ENCODE measurements around the gene DPP6.
A peak's percentile ranks its signal among the peaks of the same experiment; 100 is the strongest.

The DPP6 gene

GRCh38 chr7:154475864-154476263, 423.7 kb downstream of the DPP6 start:
- DNase-seq, result no peak

DNA sequence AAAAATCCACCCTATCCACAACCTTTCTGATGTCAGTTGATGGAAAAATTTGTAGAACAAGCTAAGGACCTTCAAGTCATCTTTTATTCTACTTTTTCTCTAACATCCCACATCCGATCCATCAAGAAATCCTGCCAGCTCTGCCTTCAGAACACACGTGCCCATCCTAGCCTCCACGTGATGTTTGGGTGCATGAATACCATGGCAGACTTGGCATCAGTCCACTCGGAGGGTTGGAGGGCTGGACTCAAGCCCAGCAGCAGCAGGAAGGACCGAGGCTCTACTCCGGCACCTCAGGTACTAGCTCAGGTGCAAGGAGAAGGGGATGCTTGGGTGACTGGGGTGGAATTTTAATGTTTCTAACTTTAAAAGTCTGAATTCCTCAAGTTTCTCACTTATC, 428.6 kb downstream of the DPP6 start:
- no peak for DNase-seq

- DNase-seq, result no peak
Measured at GRCh38 chr7:154482863-154483262, 430.7 kb downstream of the DPP6 start.

DNA sequence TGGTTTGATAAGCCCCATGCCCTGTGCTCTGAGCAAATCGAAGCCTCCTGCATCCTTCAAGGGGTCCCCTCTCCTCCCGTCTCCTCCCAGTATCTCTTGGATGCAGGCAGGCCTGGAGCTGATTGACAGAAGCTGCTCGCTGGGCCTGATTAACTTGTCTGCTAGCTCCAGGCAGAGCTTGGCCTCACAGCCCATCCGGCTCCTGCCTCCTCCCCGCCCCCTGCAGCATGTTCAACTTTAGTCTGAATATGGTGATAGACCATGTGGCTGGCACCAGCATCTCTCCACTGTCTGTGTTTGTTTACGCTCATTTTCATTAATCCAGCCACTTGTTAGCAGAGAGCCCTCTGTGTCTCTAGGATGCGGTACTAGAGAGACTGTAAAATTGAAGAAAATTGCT, 432.2 kb downstream of the DPP6 start:
- no peak for DNase-seq

GRCh38 chr7:154484943-154485342, 432.7 kb downstream of the DPP6 start:
- no peak for DNase-seq

GRCh38 chr7:154489897-154490296, 437.7 kb downstream of the DPP6 start:
- no peak for DNase-seq

GRCh38 chr7:154493594-154493993, 441.4 kb downstream of the DPP6 start:
- no peak for DNase-seq

DNA sequence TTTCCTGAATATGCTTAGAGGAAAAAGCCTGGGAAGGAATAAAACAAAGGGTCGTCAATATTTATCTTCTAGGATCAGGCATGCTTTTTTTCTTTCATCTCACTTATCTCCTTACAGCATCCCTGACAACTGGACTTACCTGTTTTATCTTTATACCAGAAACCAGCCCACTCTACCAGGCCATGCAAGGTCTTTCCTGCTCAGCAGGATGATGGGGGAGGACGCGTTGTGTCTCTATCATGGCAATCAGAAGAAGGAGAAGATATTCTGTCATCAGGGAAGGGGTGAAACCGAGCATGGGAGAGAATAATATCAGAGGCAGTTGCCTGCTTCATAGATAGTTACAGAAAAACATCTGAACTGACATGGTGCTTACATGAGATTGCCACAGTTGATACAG, 445.6 kb downstream of the DPP6 start:
- no peak for DNase-seq

DNA sequence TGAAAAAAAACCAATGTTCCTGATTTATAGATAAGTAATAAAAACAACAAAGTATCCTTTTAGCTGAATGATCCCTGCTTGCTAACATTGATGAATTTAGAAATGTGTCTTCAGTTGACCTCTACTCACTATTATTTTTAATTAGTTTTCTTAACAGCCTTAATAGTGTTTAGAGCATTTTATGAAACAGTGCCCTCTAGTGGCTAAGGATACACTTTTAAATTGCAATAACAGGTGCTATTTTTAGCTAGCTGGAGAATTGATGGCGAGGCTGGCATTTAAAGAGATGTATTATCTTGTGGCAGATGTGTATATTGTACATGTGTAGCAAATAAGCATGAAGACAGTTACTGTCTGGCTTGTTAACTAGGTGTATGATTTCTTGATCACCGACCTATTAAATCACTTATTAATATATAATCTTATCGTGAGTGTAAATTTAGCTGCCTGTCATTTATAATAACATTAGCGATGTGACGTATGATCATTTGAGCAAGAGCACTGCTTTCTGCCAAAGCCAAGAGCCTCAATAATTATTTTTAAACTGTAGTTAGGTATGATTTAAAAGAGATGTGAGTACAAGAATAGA, 451.9 kb downstream of the DPP6 start:
- peak; percentile 2 for DNase-seq

DNA sequence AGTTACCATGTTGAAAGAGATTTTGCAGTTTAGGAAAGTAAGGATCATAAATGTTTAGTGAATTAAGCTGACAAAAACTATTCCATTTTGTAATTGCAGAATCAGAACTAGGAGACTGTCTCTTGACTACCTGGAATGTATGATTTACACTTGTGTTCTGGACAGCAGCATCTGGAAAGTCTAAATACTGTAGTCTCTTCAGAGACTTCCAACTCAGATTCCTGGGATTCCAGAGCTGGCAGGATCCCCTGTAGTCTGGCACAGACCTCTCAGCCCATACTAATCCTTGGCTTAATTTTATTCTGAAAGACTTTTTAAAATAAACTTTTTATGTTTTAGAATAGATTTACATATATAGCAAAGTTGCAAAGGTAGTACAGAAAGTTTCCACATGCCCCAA, 452.7 kb downstream of the DPP6 start:
- no peak for DNase-seq

- no peak for DNase-seq
Measured at GRCh38 chr7:154505362-154505761, 453.2 kb downstream of the DPP6 start.

DNA sequence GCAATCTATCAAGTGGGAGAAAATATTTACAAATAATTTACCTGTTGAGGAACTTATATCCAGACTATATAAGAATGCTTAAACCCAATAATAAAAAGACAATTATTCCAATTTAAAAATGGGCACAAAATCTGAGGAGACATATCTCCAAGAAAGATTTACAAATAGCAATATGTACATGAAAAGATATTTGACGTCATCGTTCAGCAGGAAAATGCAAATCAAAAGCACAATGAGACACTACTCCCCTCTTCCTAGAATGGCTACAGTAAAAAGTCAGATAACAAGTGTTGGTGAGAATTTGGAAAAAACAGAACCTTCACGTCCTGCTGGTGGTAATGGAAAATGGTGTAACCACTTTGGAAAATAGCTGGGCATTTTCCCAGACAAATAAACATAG, 457.0 kb downstream of the DPP6 start:
- DNase-seq, result no peak

DNA sequence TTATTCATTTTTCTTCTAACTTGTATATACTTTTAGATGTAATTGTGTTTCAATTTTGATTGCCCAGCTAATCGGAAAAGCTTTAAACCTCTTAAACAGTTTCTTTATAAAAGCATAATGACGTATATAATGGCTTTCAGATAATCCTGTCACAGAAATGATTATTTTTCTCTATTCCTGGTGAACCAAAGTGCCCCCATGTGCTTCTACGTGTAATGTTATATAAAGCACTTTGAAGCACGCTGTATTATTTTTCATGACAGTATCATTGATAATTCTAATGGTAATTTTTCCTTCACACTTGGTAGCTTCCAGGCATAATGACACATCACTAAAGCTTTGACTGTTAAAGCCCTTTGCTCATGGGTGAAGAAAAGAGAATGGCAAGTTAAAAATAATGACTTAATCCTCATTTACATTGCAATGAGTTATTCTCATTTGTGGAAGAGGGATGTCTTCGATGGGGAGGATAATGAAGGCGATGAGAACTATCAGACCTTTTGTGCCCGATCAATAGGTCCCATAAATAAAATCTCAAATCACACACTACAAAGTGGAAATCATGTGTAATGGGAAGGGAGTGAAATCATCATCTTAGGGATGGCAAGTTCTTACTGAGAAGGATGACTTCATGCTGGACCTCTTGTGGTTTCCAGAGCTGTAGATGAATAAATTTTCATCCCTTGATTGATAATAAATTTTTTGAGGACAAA, 460.1 kb downstream of the DPP6 start:
- DNase-seq, result no peak

GRCh38 chr7:154517768-154518167, 465.6 kb downstream of the DPP6 start:
- no peak for DNase-seq

DNA sequence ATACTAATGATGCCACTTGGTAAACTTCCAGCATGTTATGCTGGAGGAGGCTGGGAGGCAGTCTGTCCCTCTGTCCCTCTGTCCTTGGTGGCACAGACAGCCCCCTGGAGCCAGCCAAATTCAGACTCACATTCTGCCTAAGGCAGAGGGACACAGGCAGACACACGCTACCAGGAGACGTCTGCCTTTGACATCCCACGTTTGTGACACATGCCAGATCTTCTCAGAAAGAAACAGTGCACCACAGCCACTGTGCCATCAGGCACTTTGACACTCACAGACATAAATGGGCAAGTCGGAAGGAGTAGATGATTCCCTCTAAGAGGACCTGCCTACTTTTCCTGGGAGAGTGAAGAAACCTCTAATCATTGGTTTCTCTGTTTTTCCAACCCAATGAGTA, 467.0 kb downstream of the DPP6 start:
- no peak for DNase-seq

DNA sequence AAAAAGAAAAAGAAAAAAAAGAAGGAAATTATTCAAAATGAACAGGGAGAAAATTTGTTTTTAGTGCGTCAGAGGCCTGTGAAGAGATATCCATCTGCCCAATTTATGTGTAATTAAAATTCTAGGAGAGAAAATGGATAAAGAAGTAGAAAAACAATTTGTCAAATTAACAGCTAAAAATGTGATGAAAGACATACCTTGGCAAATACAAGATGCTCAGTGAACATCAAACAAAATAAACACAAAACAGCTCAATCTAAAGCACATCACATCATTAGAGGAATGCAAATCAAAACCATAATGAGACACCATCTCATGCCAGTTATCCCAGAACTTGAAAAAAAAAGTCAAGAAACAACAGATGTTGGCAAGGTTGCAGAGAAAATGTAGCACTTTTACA, 477.9 kb downstream of the DPP6 start:
- no peak for DNase-seq

DNA sequence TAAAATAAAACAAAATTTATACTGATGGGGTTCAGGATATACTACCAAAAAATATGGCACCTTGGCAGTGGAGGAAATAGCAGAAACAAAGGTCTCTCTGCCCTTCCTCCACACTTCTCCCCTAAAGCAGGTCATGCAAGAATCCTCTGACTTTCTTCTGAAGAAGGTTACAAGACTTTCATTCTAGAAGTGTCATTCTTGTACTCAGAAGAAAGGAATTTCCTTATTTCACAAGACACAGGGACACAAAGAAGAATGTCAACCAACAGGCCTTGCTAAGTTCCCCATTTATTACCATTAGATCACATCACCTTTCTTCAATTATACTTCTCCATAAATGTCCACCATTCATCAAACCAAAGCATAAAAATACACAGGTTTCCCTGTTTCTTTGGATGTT, 480.6 kb downstream of the DPP6 start:
- no peak for DNase-seq

- no peak for DNase-seq
Measured at GRCh38 chr7:154540596-154540995, 488.4 kb downstream of the DPP6 start.

GRCh38 chr7:154541606-154542005, 489.4 kb downstream of the DPP6 start:
- DNase-seq, result no peak

DNA sequence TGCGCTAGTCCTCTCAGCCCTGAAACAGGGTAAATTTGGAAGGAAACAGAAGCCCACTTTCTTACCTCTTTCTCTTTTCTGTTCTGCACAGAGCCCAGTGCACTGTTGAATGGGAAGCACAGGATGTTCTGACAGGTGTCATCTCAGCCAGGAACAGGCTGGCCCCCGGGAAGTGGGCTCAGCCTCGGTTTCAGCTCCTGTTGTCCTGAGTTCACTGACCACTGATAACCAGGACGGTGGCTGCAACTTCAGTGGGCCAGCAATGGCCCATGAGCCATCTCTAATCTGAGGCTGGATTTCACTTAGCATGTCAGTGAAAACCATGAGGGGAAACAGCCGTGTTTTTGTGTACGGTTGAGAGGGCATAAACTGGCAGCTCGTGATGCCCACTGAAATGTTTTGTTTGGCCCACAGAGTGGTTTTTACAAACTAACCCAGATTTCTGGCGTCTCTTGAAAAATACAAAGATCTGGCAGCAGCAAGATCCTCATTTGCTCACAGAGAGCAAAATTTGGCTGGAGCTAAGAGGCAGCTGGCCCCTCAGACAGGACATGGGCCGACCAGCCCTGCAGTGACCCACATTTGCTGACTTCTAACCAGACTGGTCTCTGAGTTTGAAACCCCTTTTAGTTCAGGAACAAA, 494.9 kb downstream of the DPP6 start:
- no peak for DNase-seq

DNA sequence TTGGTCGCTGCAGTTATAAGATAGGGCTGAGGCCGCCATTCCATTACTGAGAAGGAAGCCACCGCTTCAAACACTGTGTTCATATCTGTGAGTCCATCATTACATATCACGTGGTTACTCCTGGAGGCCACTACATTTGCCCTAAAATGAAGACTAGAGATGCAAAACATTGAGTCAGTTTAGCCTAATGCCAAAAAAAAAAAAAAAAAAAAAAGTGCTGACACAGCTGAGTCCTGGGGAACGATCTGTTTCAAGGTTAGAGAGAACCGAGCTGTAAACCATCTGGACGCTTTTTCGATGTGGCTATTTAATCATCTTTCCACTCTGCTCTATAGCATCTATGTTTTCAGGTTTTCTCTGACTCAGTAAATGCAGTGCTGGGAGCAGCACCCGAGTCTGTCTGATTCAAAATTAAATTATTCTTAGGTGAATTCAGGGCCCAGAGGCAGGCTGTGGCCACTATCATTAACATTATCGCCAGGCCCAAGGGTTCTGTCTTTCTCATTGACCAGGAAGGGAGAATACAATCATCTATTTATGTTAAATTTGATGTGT, 501.6 kb downstream of the DPP6 start:
- DNase-seq, result no peak

DNA sequence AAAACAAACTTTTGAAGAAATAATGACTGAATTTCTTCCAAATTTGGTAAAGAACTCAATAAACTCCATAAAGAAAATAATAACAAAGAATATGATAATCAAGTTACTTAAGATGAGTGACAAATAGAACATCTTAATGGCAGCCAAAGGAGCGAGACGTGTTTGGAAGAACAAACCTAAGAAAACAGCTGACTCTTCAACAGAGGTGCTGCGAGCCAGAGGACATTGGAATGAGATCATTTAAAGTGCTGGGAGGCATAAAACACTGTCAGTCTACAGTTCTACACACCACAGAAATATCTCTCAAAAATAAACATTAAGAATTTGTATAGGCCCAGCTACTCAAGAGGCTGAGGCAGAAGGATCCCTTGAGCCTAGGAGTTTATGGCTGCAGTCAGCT, 507.3 kb downstream of the DPP6 start:
- DNase-seq, result no peak

GRCh38 chr7:154564676-154565075, 512.5 kb downstream of the DPP6 start:
- no peak for DNase-seq

- DNase-seq, result no peak
Measured at GRCh38 chr7:154566877-154567276, 514.7 kb downstream of the DPP6 start.
